Measurements from ENCODE around the gene POTEI.
"Not testable (repeated sequence)": the region's sequence is repeated elsewhere in the genome, so short reads cannot be mapped to it uniquely, and the experiment has no call there.

Gene POTEI

GRCh38 chr2:130455413-130455812, 53.7 kb downstream of the POTEI start:
- DNase-seq (ENCODE audit: low read depth, low spot score), result not testable (repeated sequence)

DNA sequence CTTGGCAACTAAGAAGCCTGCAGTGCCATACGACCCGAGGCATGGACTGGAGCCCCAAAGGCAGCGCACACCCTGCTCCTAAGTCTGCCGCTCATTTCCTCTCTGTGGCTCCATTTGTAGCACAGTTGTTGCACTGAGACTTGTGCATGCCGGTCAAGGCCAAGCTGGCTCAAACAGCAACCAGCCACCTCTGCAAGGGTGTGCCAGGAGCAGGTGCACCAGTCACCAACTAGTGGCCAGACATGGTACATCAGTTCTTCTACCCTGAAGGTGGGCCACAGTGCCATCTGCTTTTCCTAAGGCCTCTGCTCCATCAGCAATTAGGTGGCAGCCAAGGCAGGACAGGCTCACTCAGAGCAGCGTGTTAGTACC, 54.4 kb downstream of the POTEI start:
- not testable (repeated sequence) for DNase-seq (ENCODE audit: low read depth, low spot score)

DNA sequence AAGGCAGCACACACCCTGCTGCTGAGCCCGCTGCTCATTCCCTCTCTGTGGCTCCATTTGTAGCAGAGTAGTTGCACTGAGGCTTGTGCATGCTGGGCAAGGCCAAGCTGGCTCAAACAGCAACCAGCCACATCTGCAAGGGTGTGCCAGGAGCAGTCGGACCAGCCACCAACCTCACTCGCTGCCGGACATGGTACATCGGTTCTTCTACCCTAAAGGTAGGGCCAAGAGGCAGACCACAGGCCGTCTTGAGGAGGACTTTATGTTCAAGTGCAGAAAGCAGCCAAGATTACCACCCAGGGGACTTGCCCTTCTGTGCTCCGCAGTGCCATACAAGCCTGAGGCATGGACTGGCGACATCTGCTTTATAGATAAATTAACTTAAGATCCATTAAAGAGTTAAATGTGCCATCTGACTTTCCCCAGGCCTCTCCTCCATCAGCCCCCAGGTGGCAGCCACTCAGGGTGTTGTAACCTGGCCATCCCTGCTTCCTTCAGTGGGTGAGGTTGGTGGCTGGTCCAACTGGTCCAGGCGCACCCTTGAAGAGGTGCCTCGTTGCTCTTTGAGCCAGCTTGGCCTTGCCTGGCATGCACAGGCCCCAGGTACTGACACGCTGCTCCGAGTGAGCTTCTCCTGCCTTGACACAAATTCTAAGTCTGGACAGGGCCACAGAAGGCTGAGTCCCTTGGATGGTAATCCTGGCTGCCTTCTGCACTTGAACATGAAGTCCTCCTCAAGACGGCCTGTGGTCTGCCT, 55.0 kb downstream of the POTEI start:
- DNase-seq (ENCODE audit: low read depth, low spot score), result not testable (repeated sequence)

DNA sequence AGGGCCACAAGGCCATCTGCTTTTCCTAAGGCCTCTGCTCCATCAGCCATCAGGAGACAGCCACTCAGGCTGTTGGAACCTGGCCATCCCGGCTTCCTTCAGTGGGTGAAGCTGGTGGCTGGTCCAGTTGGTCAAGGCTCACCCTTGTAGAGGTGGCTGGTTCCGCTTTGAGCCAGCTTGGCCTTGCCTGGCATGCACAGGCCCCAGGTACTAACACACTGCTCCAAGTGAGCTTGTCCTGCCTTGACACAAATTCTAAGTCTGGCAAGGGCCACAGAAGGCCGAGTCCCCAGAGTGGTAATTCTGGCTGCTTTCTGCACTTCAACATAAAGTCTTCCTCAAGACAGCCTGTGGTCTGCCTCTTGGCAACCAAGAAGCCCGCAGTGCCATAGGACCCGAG, 56.2 kb downstream of the POTEI start:
- not testable (repeated sequence) for DNase-seq (ENCODE audit: low read depth, low spot score)

GRCh38 chr2:130451823-130452222, 57.3 kb downstream of the POTEI start:
- DNase-seq (ENCODE audit: low read depth, low spot score), result not testable (repeated sequence)

DNA sequence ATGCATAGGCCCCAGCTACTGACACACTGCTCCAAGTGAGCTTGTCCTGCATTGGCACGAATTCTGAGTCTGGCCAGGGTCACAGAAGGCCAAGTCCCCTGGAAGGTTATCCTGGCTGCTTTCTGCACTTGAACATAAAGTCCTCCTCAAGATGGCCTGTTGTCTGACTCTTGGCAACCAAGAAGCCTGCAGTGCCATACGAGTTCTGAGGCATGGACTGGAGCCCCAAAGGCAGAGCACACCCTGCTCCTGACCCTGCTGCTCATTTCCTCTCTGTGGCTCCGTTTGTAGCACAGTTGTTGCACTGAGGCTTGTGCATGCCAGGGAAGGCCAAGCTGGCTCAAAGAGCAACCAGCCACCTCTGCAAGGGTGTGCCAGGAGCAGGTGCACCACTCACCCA, 57.9 kb downstream of the POTEI start:
- not testable (repeated sequence) for DNase-seq (ENCODE audit: low read depth, low spot score)

DNA sequence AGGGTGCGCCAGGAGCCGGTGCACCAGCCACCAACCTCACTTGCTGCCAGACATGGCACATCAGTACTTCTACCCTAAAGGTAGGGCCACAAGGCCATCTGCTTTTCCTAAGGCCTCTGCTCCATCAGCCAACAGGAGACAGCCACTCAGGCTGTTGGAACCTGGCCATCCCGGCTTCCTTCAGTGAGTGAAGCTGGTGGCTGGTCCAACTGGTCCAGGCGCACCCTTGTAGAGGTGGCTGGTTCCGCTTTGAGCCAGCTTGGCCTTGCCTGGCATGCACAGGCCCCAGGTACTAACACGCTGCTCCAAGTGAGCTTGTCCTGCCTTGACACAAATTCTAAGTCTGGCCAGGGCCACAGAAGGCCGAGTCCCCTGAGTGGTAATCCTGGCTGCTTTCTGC, 58.8 kb downstream of the POTEI start:
- not testable (repeated sequence) for DNase-seq (ENCODE audit: low read depth, low spot score)

DNA sequence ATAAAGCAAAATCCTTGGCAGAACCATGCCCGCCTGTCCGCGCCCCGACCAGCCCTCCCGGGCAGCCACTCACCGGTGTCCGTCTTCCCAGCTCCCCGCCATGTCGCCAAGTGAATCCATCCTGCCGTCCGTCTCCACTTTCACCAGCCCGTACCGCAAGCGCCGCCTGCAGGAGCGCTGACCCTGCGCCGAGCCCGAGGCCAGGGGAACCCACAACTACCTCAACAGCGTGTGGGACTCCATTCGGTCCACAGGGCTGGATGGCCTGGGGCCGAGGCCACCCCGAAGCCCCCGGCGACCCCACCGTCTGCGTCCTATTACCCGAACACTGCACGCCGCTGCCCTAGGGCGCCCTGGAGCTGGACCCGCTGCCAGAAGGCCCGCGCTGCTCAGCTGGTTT, 81.5 kb downstream of the POTEI start:
- peak; percentile 61 for DNase-seq (ENCODE audit: low read depth, low spot score)

- not testable (repeated sequence) for DNase-seq (ENCODE audit: low read depth, low spot score)
Observed at GRCh38 chr2:130418845-130419244, 90.3 kb downstream of the POTEI start.

DNA sequence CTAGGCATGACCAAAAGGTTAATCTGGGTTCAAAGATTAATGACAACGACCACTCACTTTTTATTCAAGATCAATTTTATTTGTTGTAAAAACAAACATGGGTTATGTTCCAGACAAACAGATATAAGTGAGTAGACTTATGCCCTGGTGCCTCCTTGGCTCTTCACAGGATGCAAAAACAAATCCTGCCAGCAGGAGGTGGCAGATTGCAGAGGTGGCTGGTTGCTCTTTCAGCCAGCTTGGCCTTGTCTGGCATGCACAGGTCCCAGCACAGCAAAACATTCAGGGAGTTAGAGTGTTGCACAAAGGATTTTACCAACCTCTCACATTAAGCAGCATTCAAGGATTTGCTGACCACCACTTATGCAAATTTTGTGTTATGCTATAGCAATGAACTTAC, 92.4 kb downstream of the POTEI start:
- DNase-seq (ENCODE audit: low read depth, low spot score), result not testable (repeated sequence)
